Measurements from ENCODE around the gene RFESD. TPM values are rescaled to one million over a fixed set of nuclear protein-coding genes. Genes with fewer than 3 reads are reported as not detected.

The RFESD gene
- total RNA-seq, 1 donor from 2014 or later: 4.5 TPM

Other genes with a start within 250 kb of the RFESD start
- gene SKIC3, start 91.8 kb upstream of the RFESD start, total RNA-seq: 83.6 TPM
- gene ARSK, start 91.7 kb upstream of the RFESD start, total RNA-seq: 5.2 TPM
- gene GPR150, start 26.7 kb upstream of the RFESD start, total RNA-seq: 0.18 TPM
- 1.4 TPM for gene SPATA9, start 36.2 kb downstream of the RFESD start, total RNA-seq
- 102 TPM for gene RHOBTB3, start 84.6 kb downstream of the RFESD start, total RNA-seq
- 21.1 TPM for gene GLRX, start 175.9 kb downstream of the RFESD start, total RNA-seq